GM21528 (cell line): Measurements from ENCODE around the gene DTX1.

Experiments
- ATAC-seq: cut with Tn5 transposase; IDR thresholded peaks from one replicate; pipeline ENCODE4 v1.9.1; 2021; ENCODE audit warnings: mild to moderate bottlenecking, moderate library complexity; ENCODE audit not compliant: unreplicated experiment, low FRiP score

The DTX1 gene

GRCh38 chr12:113069751-113070116 is 13.2 kb downstream of the DTX1 start:
- ATAC-seq: no peak

GRCh38 chr12:113070117-113070906 is 13.8 kb downstream of the DTX1 start:
- ATAC-seq: peak; percentile 42

- no peak for ATAC-seq
Measured at GRCh38 chr12:113071135-113072112, 14.9 kb downstream of the DTX1 start.

- ATAC-seq: no peak
Measured at GRCh38 chr12:113072136-113072535, 15.6 kb downstream of the DTX1 start.

- ATAC-seq: no peak
Measured at GRCh38 chr12:113073586-113073985, 17.1 kb downstream of the DTX1 start.

GRCh38 chr12:113075137-113075683 is 18.7 kb downstream of the DTX1 start:
- ATAC-seq: peak; percentile 84

- ATAC-seq: no peak
Measured at GRCh38 chr12:113077057-113077858, 20.7 kb downstream of the DTX1 start.

- ATAC-seq: no peak
Measured at GRCh38 chr12:113077859-113078255, 21.3 kb downstream of the DTX1 start.

GRCh38 chr12:113081873-113082272 is 25.3 kb downstream of the DTX1 start:
- ATAC-seq: no peak

- peak; percentile 60 for ATAC-seq
Measured at GRCh38 chr12:113082486-113083148, 26.1 kb downstream of the DTX1 start.

GRCh38 chr12:113083863-113084435 is 27.4 kb downstream of the DTX1 start:
- ATAC-seq: no peak

GRCh38 chr12:113086249-113087164 is 30.0 kb downstream of the DTX1 start:
- no peak for ATAC-seq

- ATAC-seq: no peak
Measured at GRCh38 chr12:113087193-113087592, 30.7 kb downstream of the DTX1 start.

GRCh38 chr12:113088037-113088436 is 31.5 kb downstream of the DTX1 start:
- ATAC-seq: no peak

GRCh38 chr12:113088971-113089756 is 32.6 kb downstream of the DTX1 start:
- no peak for ATAC-seq

- ATAC-seq: no peak
Measured at GRCh38 chr12:113089839-113090238, 33.3 kb downstream of the DTX1 start.

GRCh38 chr12:113090740-113091139 is 34.2 kb downstream of the DTX1 start:
- ATAC-seq: no peak

- ATAC-seq: no peak
Measured at GRCh38 chr12:113091506-113091905, 35.0 kb downstream of the DTX1 start.
